HG02588 (cell line): ENCODE results near the gene CBX8.
A peak's percentile ranks its signal among the peaks of the same experiment; 100 is the strongest.

Experiments
- ATAC-seq: cut with Tn5 transposase; IDR thresholded peaks from one replicate; pipeline ENCODE4 v1.9.1; 2021; ENCODE audit warnings: mild to moderate bottlenecking, moderate library complexity; ENCODE audit not compliant: unreplicated experiment

CBX8 gene

GRCh38 chr17:79796763-79797491 lies at the start of gene CBX8:
Gene CBX8 (minus strand): TSS chr17:79797077. CDS start chr17:79796998, 79 bp downstream.
- peak; percentile 80 for ATAC-seq

GRCh38 chr17:79845601-79845949 lies 48.7 kb upstream of the CBX8 start:
- no peak for ATAC-seq

GRCh38 chr17:79844869-79845600 lies 48.2 kb upstream of the CBX8 start:
- no peak for ATAC-seq

DNA sequence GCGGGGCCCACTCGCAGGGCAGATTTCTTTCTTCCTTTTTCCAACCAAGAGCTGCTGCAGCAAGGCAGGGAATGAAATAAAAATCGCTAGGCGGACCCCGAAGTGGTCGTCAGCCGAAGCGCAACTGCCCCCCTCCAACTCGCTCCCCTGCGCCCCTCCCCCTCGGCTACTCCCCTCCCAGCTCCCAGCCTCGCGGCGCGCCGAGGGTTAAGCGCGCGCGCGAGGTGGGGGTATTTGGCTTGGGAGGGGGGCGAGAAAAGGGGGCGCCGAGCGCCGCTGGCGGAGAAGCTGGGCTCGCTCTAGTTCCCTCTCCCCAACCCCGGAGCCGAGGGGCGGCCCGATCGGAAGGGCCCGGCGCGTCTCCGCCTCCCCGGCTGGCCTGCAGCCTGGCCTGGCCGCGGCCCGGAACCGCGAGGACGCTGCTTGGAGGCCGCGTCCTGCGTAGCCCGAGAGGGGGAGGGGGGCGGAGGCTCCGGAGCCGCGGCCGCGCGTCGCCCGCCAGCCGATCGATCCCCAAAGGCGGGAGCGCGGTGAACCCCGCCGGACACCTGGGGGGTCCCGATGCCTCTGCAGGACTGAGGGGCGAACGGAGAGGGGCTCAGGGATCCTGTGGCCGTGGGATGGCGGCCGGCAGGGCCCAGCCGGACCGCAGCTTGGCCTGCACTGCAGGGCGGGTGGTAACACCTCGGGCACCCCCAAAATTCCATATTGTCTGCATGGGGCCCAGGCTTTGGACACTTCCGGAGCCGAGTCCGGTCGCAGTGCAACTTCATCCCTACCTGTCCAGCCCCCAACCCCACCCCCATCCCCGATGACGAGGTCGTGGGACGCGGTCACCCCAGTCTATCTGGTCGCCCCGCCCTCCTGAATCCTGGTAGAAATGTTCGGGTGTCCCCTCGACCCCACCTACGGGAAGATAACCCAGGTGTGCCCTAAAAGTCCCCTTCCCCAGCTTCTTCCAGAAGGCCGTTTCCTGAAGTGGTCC lies 47.2 kb upstream of the CBX8 start:
- ATAC-seq, result no peak

- ATAC-seq, result no peak
Measured at GRCh38 chr17:79843474-79843815, 46.6 kb upstream of the CBX8 start.

DNA sequence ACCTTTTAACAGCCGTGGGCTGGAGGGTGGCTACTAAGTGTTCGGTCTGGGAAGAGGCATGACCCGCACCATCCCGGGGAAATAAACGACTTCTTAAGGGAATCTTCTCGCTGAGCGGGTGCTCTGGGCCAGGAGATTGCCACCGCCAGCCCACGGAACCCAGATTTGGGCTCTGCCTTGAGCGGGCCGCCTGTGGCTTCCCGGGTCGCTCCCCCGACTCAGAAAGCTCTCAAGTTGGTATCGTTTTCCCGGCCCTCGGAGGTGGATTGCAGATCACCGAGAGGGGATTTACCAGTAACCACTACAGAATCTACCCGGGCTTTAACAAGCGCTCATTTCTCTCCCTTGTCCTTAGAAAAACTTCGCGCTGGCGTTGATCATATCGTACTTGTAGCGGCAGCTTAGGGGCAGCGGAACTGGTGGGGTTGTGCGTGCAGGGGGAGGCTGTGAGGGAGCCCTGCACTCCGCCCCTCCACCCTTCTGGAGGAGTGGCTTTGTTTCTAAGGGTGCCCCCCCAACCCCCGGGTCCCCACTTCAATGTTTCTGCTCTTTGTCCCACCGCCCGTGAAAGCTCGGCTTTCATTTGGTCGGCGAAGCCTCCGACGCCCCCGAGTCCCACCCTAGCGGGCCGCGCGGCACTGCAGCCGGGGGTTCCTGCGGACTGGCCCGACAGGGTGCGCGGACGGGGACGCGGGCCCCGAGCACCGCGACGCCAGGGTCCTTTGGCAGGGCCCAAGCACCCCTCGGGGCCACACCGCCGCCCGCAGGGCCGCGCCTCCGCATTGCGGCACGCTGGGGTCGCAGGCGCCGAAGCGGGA lies 46.0 kb upstream of the CBX8 start:
- ATAC-seq, result no peak

DNA sequence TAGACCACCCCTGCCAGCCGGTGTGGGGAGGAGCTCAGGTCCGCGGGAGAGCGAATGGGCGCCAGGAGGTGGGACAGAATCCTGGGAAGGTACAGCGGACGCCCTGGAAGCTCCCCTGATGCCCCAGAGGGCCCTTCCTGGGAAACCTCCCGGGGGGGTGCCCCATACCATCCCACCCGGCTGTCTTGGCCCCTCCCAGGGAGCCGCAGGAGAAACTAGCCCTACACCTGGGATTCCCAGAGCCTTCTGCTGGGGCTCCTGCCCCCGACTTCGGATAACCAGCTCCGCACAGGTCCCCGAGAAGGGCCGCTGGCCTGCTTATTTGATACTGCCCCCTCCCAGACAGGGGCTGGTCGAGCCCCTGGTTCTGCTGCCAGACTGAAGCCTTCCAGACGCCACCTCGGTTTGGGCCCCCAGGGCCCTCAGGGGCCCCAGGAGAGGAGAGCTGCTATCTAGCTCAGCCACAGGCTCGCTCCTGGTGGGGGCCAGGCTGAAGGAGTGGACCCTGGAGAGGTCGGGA lies 45.3 kb upstream of the CBX8 start:
- no peak for ATAC-seq

GRCh38 chr17:79841369-79842135 lies 44.7 kb upstream of the CBX8 start:
- ATAC-seq, result no peak

DNA sequence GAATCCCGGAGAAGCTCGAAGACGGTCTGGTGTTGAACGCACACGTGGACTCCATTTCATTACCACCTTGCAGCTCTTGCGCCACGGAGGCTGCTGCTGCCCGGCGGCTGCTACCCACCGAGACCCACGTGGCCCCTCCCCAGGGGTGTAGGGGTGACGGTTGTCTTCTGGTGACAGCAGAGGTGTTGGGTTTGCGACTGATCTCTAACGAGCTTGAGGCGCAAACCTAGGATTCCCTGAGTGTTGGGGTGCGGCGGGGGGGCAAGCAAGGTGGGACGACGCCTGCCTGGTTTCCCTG lies 44.1 kb upstream of the CBX8 start:
- ATAC-seq, result no peak

DNA sequence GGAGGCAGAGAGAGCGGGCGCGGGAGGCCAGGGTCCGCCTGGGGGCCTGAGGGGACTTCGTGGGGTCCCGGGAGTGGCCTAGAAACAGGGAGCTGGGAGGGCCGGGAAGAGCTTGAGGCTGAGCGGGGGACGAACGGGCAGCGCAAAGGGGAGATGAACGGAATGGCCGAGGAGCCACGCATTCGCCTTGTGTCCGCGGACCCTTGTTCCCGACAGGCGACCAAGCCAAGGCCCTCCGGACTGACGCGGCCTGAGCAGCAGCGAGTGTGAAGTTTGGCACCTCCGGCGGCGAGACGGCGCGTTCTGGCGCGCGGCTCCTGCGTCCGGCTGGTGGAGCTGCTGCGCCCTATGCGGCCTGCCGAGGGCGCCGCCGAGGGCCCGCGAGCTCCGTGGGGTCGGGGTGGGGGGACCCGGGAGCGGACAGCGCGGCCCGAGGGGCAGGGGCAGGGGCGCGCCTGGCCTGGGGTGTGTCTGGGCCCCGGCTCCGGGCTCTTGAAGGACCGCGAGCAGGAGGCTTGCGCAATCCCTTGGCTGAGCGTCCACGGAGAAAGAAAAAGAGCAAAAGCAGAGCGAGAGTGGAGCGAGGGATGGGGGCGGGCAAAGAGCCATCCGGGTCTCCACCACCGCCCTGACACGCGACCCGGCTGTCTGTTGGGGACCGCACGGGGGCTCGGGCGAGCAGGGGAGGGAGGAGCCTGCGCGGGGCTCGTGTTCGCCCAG lies 43.6 kb upstream of the CBX8 start:
- ATAC-seq, result no peak

GRCh38 chr17:79839356-79840268 lies 42.7 kb upstream of the CBX8 start, which contains the start of gene CBX4:
Gene CBX4 (minus strand): TSS chr17:79839440. CDS start chr17:79839251, 189 bp downstream.
- ATAC-seq, result peak; percentile 52

- ATAC-seq, result peak; percentile 15
Measured at GRCh38 chr17:79838522-79839274, 41.8 kb upstream of the CBX8 start.

DNA sequence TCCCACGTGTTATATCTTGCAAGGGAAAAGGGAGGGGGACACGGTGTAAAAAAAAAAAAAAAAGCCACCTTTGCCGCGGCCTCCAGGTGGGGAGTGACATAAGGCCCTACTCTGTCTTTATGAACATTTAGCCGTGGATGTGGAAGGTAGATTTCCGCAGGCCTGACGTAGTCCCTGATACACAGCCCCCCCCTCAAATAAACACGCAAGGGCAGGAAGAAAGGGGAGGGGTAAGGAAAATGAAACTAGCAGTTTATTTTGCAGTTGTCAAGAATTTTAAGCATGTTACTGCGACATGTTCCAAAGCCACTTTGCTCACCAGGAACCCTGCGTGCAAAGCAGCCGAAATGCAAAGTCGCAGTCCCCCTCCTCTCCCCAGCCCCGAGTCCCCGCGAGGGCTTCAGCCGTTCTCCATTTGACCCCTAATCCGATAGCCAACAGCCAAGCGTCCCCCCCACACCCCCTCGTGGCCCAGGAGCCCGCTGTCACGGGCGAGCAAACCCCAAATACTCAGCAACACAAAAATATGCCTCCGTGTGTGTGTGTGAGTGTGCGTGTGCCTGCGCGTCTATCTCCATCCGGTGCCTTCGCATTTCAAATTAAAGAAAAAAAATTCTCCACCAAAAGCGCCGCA lies 41.1 kb upstream of the CBX8 start:
- ATAC-seq, result no peak

GRCh38 chr17:79836972-79837887 lies 40.4 kb upstream of the CBX8 start:
- ATAC-seq, result no peak

GRCh38 chr17:79836510-79836971 lies 39.7 kb upstream of the CBX8 start:
- no peak for ATAC-seq
